Fibroblast of the aortic adventitia (primary cell): Measurements from ENCODE around the gene KRT35. TPM values are rescaled to one million over a fixed set of nuclear protein-coding genes. Genes with fewer than 3 reads are reported as not detected.

Experiments
- DNase-seq: peaks from one replicate; pipeline ENCODE4 v3.0.0-alpha.2; 2010; ENCODE audit warnings: low read depth
- H3K4me3 ChIP-seq: 2 replicates; pipeline ENCODE4 v1.5.1; 2011; ENCODE audit warnings: low read depth, mild to moderate bottlenecking, control low read depth, low read length, moderate library complexity
- CTCF ChIP-seq: IDR thresholded peaks from 2 replicates; pipeline ENCODE4 v1.5.1; 2011; ENCODE audit warnings: mild to moderate bottlenecking, low read length, control low read depth, inconsistent platforms; ENCODE audit not compliant: insufficient read depth
- total RNA-seq: library from RNA; depleted of rRNA; stranded (reverse); fragments of >200 nt; gene quantifications from 2 replicates; pipeline ENCODE4 v1.2.3, GENCODE V29; 2012; ENCODE audit warnings: low replicate concordance

KRT35 gene
- total RNA-seq, 1 donor = not detected

- no peak for TF ChIP-seq CTCF
- DNase-seq = peak; percentile 94
- no peak overlapping the region for H3K4me3 ChIP-seq
Measured at GRCh38 chr17:41446806-41447205, 34.1 kb downstream of the KRT35 start.

GRCh38 chr17:41444640-41445039, 36.3 kb downstream of the KRT35 start:
- DNase-seq = no peak
- TF ChIP-seq CTCF = no peak
- H3K4me3 ChIP-seq = no peak overlapping the region

GRCh38 chr17:41444186-41444585, 36.8 kb downstream of the KRT35 start:
- H3K4me3 ChIP-seq = no peak overlapping the region
- TF ChIP-seq CTCF = no peak
- no peak for DNase-seq

GRCh38 chr17:41442739-41443138, 38.2 kb downstream of the KRT35 start:
- DNase-seq = peak; percentile 63

GRCh38 chr17:41440531-41441033, 40.4 kb downstream of the KRT35 start, which contains the start of gene KRT38:
Gene KRT38 (minus strand): TSS chr17:41440983. CDS start chr17:41440921, 62 bp downstream.
- TF ChIP-seq CTCF = no peak
- DNase-seq = no peak
- no peak within 1 kb of the TSS for H3K4me3 ChIP-seq

More at GRCh38 chr17:41442739-41443138, 38.2 kb downstream of the KRT35 start:
- H3K4me3 ChIP-seq = no peak overlapping the region
- no peak for TF ChIP-seq CTCF

GRCh38 chr17:41439375-41439774, 41.6 kb downstream of the KRT35 start:
- no peak for DNase-seq
- TF ChIP-seq CTCF = no peak
- H3K4me3 ChIP-seq = no peak overlapping the region

- no peak for TF ChIP-seq CTCF
- no peak for DNase-seq
Measured at GRCh38 chr17:41437769-41438168, 43.2 kb downstream of the KRT35 start.

More at GRCh38 chr17:41437769-41438168, 43.2 kb downstream of the KRT35 start:
- no peak overlapping the region for H3K4me3 ChIP-seq
